C4-2B (cell line): ENCODE measurements around the gene CXADR.

Experiments used
- ZFX ChIP-seq: fragments of 450-650 bp; IDR thresholded peaks from 2 replicates; pipeline ENCODE4 v1.6.1; 2017
- TF ChIP-seq, protein P1 (sequence below): fragments of 450-650 bp; conservative IDR thresholded peaks from 2 replicates; pipeline ENCODE4 v1.5.1; 2017; ENCODE audit warnings: mild to moderate bottlenecking

DNA sequence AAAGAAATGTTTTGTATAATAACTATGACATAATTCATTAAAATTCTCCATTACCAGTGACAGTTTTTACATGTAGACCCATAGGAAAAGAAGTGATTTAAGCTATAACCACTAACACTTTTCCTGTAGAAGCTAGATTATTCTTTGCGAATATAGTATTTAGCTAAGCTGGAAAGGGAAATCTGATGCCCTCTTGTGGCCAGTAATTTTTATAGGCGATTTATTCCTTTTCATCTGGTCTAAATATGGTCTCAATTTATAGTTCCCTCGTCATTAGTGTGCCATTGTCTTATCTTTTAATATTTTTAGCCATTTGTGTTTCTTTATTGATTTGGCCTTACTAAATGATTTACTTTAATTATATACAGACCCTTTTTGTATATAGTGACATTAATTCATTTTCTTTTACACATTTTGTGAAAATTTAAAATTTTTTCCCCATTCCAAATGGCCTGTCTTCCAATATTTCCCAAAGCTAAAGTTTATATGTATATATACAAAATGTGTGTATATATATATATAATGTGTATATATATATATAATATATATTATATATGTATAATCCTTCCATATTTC lies 73.1 kb downstream of the CXADR start:
- TF ChIP-seq, protein P1, sequence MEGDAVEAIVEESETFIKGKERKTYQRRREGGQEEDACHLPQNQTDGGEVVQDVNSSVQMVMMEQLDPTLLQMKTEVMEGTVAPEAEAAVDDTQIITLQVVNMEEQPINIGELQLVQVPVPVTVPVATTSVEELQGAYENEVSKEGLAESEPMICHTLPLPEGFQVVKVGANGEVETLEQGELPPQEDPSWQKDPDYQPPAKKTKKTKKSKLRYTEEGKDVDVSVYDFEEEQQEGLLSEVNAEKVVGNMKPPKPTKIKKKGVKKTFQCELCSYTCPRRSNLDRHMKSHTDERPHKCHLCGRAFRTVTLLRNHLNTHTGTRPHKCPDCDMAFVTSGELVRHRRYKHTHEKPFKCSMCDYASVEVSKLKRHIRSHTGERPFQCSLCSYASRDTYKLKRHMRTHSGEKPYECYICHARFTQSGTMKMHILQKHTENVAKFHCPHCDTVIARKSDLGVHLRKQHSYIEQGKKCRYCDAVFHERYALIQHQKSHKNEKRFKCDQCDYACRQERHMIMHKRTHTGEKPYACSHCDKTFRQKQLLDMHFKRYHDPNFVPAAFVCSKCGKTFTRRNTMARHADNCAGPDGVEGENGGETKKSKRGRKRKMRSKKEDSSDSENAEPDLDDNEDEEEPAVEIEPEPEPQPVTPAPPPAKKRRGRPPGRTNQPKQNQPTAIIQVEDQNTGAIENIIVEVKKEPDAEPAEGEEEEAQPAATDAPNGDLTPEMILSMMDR, result peak; percentile 73
- no peak for TF ChIP-seq ZFX
